ENCODE data around the gene CFAP90.

DNA sequence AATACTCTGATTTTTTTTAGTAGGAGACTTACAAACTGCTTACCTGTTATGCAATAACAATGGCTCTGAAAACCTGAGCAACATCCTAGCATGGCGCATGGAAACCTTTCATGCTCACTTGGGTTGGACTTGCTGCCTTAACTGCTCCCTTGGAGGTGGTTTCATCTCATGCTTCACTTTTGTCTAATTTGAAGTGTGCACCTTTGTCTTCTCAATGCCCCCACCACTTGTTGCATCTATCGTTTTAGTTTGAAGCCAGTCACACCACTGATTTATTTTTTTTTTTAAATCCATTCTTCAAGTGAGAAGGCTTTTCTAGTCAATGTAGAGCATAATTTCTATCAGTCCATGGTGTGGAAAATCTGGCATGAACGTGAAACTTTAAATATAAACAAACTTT, 63.2 kb downstream of the CFAP90 start:
- TF ChIP-seq, protein P1, sequence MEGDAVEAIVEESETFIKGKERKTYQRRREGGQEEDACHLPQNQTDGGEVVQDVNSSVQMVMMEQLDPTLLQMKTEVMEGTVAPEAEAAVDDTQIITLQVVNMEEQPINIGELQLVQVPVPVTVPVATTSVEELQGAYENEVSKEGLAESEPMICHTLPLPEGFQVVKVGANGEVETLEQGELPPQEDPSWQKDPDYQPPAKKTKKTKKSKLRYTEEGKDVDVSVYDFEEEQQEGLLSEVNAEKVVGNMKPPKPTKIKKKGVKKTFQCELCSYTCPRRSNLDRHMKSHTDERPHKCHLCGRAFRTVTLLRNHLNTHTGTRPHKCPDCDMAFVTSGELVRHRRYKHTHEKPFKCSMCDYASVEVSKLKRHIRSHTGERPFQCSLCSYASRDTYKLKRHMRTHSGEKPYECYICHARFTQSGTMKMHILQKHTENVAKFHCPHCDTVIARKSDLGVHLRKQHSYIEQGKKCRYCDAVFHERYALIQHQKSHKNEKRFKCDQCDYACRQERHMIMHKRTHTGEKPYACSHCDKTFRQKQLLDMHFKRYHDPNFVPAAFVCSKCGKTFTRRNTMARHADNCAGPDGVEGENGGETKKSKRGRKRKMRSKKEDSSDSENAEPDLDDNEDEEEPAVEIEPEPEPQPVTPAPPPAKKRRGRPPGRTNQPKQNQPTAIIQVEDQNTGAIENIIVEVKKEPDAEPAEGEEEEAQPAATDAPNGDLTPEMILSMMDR (conservative IDR thresholded peaks at IDR 0.05): no peak
- no peak for TF ChIP-seq EZH2 (IDR thresholded peaks at IDR 0.05; ENCODE audit: low read depth)
